ENCODE results near the gene LRIG1. TPM values are rescaled to one million over a fixed set of nuclear protein-coding genes. Genes with fewer than 3 reads are reported as not detected.

The LRIG1 gene
- total and polyA plus RNA-seq, 2 of the 8 experiments (the other 6 are each of a cell fraction or from before 2014, with no cell fraction given), result 78.1 to 88.7 TPM

DNA sequence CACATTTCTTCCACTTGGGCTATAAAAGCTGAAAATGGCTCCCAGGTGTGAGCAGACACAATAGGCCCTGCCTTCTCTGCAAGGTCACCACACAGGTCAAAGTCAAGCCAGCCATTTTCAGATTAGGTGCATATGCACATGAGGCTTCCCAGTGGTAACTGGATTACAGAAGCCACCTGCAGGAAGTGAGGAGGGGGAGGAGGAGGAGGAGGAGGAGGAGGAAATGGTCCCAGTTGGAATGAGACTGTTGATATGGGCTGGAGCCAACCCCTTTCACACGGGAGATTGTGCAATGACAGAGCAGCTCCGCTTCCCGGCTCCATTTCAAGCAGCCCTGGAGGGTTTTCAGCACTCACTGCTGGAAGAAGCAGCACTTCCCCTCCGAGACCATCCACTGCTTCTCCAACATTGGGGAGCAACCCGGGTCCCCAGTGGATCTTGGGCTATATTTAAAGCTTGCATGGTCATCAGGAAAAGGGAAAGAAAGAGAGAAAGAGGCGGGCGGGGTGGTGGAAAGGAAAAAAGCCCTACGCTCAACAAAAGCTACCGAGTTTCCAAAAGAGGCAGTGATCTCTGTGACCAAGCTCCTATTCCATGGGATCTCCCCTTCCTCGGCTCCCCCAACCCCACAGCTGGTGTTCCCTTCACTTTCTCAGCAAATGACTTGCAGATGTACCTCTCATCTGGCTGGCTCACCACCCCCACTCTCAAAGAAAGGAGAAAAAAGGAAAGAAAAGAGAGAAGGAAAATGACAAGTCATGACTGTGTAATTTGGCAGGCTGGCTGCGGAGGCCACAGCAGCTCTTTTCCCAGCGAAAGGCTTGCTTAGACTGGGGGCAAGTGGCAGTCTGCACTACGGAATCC lies 58.3 kb downstream of the LRIG1 start (continued):
- TF ChIP-seq CHD2 (IDR thresholded peaks at IDR 0.05; ENCODE audit: low read length), result 0 out of 2 replicates have a peak, but pooled peaks have one; percentile 14
